ENCODE measurements around the gene SLC16A10. TPM values are rescaled to one million over a fixed set of nuclear protein-coding genes. Genes with fewer than 3 reads are reported as not detected.
"Not testable (repeated sequence)": the region's sequence is repeated elsewhere in the genome, so short reads cannot be mapped to it uniquely, and the experiment has no call there.

Gene SLC16A10
- total RNA-seq, 2 experiments from 2014 or later: 13.4 to 13.8 TPM

DNA sequence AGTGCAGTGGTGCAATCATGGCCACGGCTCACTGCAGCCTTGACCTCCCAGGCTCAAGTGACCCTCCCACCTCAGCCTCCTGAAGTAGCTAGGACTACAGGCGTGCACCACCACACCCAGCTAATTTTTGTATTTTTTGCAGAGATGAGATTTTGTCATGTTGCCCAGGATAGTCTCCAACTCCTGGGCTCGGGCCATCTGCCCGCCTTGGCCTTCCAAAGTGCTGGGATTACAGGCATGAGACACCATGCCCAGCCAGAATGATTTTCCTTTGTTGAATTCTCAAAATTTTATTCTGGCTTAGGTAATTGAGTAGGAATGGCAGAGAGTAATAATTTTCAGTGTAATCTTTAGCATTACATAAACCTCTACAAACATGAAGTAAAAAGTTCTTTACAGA is 37.1 kb downstream of the SLC16A10 start:
- DNase-seq (no peak), ATAC-seq (ENCODE audit: poor library complexity) (no peak)
- POLR2A ChIA-PET: no interaction called here
- no peaks in the 10 kb centered on the region for H3K36me3 ChIP-seq (ENCODE audit: insufficient read depth, low read length)
- no peaks in the 10 kb centered on the region for H3K27me3 Mint-ChIP-seq
- H3K4me1 Mint-ChIP-seq (ENCODE audit: low read depth): peaks cover 32% of the 10 kb centered on the region
- CTCF ChIA-PET: no interaction called here
- H3K27ac Mint-ChIP-seq: no peak overlapping the region
- H3K27me3 ChIP-seq (ENCODE audit: control insufficient read depth in 1 of 2, insufficient read depth in 2 of 2, low read length in 2 of 2): no peaks in the 10 kb centered on the region
- peaks cover 10% of the 10 kb centered on the region for H3K36me3 Mint-ChIP-seq (ENCODE audit: low read depth)
- TF ChIP-seq, protein P1, sequence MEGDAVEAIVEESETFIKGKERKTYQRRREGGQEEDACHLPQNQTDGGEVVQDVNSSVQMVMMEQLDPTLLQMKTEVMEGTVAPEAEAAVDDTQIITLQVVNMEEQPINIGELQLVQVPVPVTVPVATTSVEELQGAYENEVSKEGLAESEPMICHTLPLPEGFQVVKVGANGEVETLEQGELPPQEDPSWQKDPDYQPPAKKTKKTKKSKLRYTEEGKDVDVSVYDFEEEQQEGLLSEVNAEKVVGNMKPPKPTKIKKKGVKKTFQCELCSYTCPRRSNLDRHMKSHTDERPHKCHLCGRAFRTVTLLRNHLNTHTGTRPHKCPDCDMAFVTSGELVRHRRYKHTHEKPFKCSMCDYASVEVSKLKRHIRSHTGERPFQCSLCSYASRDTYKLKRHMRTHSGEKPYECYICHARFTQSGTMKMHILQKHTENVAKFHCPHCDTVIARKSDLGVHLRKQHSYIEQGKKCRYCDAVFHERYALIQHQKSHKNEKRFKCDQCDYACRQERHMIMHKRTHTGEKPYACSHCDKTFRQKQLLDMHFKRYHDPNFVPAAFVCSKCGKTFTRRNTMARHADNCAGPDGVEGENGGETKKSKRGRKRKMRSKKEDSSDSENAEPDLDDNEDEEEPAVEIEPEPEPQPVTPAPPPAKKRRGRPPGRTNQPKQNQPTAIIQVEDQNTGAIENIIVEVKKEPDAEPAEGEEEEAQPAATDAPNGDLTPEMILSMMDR (IDR thresholded peaks at IDR 0.05): no peak
- H3K4me3 ChIP-seq (ENCODE audit: low read length): no peak overlapping the region
- no peaks in the 10 kb centered on the region for H3K9me3 Mint-ChIP-seq
- H3K4me1 ChIP-seq (ENCODE audit: insufficient read depth, low read length): peaks cover 15% of the 10 kb centered on the region
- no peak overlapping the region for H3K27ac ChIP-seq (ENCODE audit: low read depth in 1 of 2, low read length in 2 of 2)
- H3K4me3 Mint-ChIP-seq: no peak overlapping the region
- intact Hi-C loops (cut with DNase I, micrococcal nuclease): no loop called here
- no peaks in the 10 kb centered on the region for H3K9me3 ChIP-seq (ENCODE audit: control insufficient read depth in 1 of 2, insufficient read depth in 1 of 2, low read length in 2 of 2)

DNA sequence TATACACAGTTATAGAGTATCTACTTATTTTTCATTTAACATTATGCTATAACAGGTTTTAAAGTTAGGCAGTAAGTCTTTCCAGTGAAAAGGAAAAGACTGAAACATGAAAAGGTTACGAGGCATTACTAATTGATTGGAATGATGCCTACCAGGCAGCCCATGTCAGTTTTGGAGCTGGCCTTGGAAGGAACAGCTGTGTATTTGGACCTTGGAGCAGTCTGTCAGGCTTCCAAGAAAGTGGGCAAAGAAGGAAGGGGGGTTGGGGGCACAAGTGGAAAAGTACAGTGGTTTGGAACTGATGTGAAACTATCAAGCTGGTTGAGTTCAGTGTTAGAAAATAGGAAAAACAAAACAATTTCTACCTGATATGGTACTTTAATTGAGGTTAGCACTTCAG is 41.7 kb downstream of the SLC16A10 start:
- H3K9me3 Mint-ChIP-seq: no peaks in the 10 kb centered on the region
- H3K4me1 ChIP-seq (ENCODE audit: insufficient read depth, low read length): no peaks in the 10 kb centered on the region
- H3K4me3 ChIP-seq (ENCODE audit: low read length): no peak overlapping the region
- H3K4me3 Mint-ChIP-seq: no peak overlapping the region
- H3K36me3 ChIP-seq (ENCODE audit: insufficient read depth, low read length): peaks cover 4% of the 10 kb centered on the region
- no peak for ATAC-seq (ENCODE audit: poor library complexity)
- intact Hi-C loops (cut with DNase I, micrococcal nuclease): no loop called here
- H3K4me1 Mint-ChIP-seq (ENCODE audit: low read depth): peaks cover 14% of the 10 kb centered on the region
- POLR2A ChIA-PET: no interaction called here
- no peak for DNase-seq
- CTCF ChIA-PET: no interaction called here
- peaks cover 14% of the 10 kb centered on the region for H3K36me3 Mint-ChIP-seq (ENCODE audit: low read depth)
- H3K27me3 ChIP-seq (ENCODE audit: control insufficient read depth in 1 of 2, insufficient read depth in 2 of 2, low read length in 2 of 2): no peaks in the 10 kb centered on the region
- TF ChIP-seq, protein P1 (IDR thresholded peaks at IDR 0.05): no peak
- H3K27ac ChIP-seq (ENCODE audit: low read depth in 1 of 2, low read length in 2 of 2): no peak overlapping the region
- no peak overlapping the region for H3K27ac Mint-ChIP-seq
- H3K9me3 ChIP-seq (ENCODE audit: control insufficient read depth in 1 of 2, insufficient read depth in 1 of 2, low read length in 2 of 2): no peaks in the 10 kb centered on the region
- no peaks in the 10 kb centered on the region for H3K27me3 Mint-ChIP-seq

DNA sequence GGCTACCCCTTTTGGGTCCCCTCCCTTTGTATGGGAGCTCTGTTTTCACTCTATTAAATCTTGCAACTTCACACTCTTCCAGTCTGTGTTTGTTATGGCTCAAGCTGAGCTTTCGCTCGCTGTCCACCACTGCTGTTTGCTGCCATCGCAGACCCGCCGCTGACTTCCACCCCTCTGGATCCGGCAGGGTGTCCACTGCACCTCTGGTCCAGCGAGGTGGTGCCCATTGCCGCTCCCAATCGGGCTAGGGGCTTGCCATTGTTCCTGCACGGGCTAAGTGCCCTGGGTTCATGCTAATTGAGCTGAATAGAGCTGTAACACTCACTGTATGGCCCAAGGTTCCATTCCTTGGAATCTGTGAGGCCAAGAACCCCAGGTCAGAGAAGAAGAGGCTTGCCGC is 43.7 kb downstream of the SLC16A10 start:
- H3K27ac Mint-ChIP-seq; H3K4me3 ChIP-seq (ENCODE audit: low read length); H3K9me3 ChIP-seq (ENCODE audit: control insufficient read depth in 1 of 2, insufficient read depth in 1 of 2, low read length in 2 of 2): not testable (repeated sequence)

DNA sequence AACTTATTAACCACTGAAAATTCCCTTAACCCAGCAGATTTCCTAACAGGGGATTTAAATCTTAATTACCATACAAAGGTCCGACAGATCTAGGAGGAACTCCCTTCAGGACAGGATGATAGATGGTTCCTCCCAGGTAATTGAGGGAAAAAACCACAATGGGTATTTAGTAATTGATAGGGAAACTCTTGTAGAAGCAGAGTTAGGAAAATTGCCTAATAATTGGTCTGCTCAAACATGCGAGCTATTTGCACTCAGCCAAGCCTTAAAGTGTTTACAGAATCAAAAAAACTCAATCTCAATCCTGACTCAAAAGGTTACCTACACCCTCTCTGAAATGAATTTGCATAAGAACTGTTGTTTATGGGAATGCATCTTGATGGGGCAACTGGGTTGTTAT is 45.4 kb downstream of the SLC16A10 start:
- CTCF ChIA-PET, POLR2A ChIA-PET: not testable (repeated sequence)
- intact Hi-C loops (cut with DNase I, micrococcal nuclease): loop anchor here in 1 of 2 experiments (5.0 kb wide), 1 partner anchor 45 kb away; no protein-coding TSS in a partner anchor

More for the DNA sequence above, 43.7 kb downstream of the SLC16A10 start:
- H3K4me3 Mint-ChIP-seq; H3K9me3 Mint-ChIP-seq; H3K27me3 Mint-ChIP-seq; DNase-seq; H3K27ac ChIP-seq (ENCODE audit: low read depth in 1 of 2, low read length in 2 of 2); ATAC-seq (ENCODE audit: poor library complexity); H3K36me3 ChIP-seq (ENCODE audit: insufficient read depth, low read length); H3K4me1 ChIP-seq (ENCODE audit: insufficient read depth, low read length); CTCF ChIA-PET; H3K27me3 ChIP-seq (ENCODE audit: control insufficient read depth in 1 of 2, insufficient read depth in 2 of 2, low read length in 2 of 2): not testable (repeated sequence)
- H3K36me3 Mint-ChIP-seq (ENCODE audit: low read depth): peaks cover 20% of the 10 kb centered on the region
- peaks cover 13% of the 10 kb centered on the region for H3K4me1 Mint-ChIP-seq (ENCODE audit: low read depth)
- intact Hi-C loops (cut with DNase I, micrococcal nuclease): loop anchor here in 1 of 2 experiments (5.0 kb wide), 1 partner anchor 46 kb away; no protein-coding TSS in a partner anchor
- POLR2A ChIA-PET: interaction anchor here (1.3 kb wide), 1 partner anchor 12 kb away, joined by 5 read pairs; no protein-coding TSS in a partner anchor

DNA sequence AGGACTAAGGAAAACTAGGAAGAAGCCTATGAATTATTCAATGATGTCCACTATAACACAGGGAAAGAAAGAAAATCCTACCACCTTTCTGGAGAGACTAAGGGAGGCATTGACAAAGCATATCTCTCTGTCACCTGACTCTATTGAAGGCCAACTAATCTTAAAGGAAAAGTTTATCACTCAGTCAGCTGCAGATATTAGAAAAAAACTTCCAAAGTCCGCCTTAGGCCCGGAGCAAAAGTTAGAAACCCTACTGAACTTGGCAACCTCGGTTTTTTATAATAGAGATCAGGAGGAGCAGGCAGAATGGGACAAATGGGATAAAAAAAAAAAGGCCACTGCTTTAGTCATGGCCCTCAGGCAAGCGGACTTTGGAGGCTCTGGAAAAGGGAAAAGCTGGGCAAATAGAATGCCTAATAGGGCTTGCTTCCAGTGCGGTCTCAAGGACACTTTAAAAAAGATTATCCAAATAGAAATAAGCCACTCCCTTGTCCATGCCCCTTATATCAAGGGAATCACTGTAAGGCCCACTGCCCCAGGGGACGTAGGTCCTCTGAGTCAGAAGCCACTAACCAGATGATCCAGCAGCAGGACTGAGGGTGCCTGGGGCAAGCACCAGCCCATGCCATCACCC is 47.0 kb downstream of the SLC16A10 start:
- DNase-seq; H3K4me1 Mint-ChIP-seq (ENCODE audit: low read depth); H3K27ac ChIP-seq (ENCODE audit: low read depth in 1 of 2, low read length in 2 of 2); CTCF ChIA-PET; H3K4me1 ChIP-seq (ENCODE audit: insufficient read depth, low read length); H3K4me3 Mint-ChIP-seq; H3K27me3 ChIP-seq (ENCODE audit: control insufficient read depth in 1 of 2, insufficient read depth in 2 of 2, low read length in 2 of 2); H3K4me3 ChIP-seq (ENCODE audit: low read length); H3K36me3 ChIP-seq (ENCODE audit: insufficient read depth, low read length); ATAC-seq (ENCODE audit: poor library complexity); H3K9me3 ChIP-seq (ENCODE audit: control insufficient read depth in 1 of 2, insufficient read depth in 1 of 2, low read length in 2 of 2); H3K9me3 Mint-ChIP-seq; POLR2A ChIA-PET; H3K27me3 Mint-ChIP-seq; H3K27ac Mint-ChIP-seq: not testable (repeated sequence)
- H3K36me3 Mint-ChIP-seq (ENCODE audit: low read depth): peaks cover 46% of the 10 kb centered on the region
- intact Hi-C loops (cut with DNase I, micrococcal nuclease): loop anchor here in 1 of 2 experiments (5.0 kb wide), 1 partner anchor 43 kb away; no protein-coding TSS in a partner anchor

More for the DNA sequence above, 45.4 kb downstream of the SLC16A10 start:
- not testable (repeated sequence) for H3K4me3 ChIP-seq (ENCODE audit: low read length); ATAC-seq (ENCODE audit: poor library complexity); H3K36me3 ChIP-seq (ENCODE audit: insufficient read depth, low read length); DNase-seq; H3K9me3 Mint-ChIP-seq; H3K27ac ChIP-seq (ENCODE audit: low read depth in 1 of 2, low read length in 2 of 2); H3K27me3 ChIP-seq (ENCODE audit: control insufficient read depth in 1 of 2, insufficient read depth in 2 of 2, low read length in 2 of 2); H3K4me3 Mint-ChIP-seq; H3K27ac Mint-ChIP-seq; H3K9me3 ChIP-seq (ENCODE audit: control insufficient read depth in 1 of 2, insufficient read depth in 1 of 2, low read length in 2 of 2); H3K4me1 ChIP-seq (ENCODE audit: insufficient read depth, low read length); H3K27me3 Mint-ChIP-seq; H3K4me1 Mint-ChIP-seq (ENCODE audit: low read depth)
- peaks cover 30% of the 10 kb centered on the region for H3K36me3 Mint-ChIP-seq (ENCODE audit: low read depth)
